Measurements from ENCODE around the gene ATP5ME. TPM values are rescaled to one million over a fixed set of nuclear protein-coding genes. Genes with fewer than 3 reads are reported as not detected.

ATP5ME gene
- total and polyA plus RNA-seq, 2 experiments from 2014 or later: 143 to 669 TPM

- no peaks in the 10 kb centered on the region for H3K9me2 ChIP-seq (replicated peaks; ENCODE audit: insufficient read depth)
- no peaks in the 10 kb centered on the region for H3K36me3 ChIP-seq (replicated peaks; ENCODE audit: insufficient read depth, low read depth)
- no peaks in the 10 kb centered on the region for H3K4me1 ChIP-seq (ENCODE audit: insufficient read depth)
- H3K27me3 ChIP-seq: no peaks in the 10 kb centered on the region
- no peak overlapping the region for H2AFZ ChIP-seq
- no peak overlapping the region for H3K4me2 ChIP-seq
- no peak for DNase-seq (ENCODE audit: low spot score)
- TF ChIP-seq EZH2 (IDR thresholded peaks at IDR 0.05; ENCODE audit: borderline replicate concordance) (no peak), CTCF (IDR thresholded peaks at IDR 0.05; ENCODE audit: poor library complexity) (no peak), EZH2phosphoT487 (IDR thresholded peaks at IDR 0.05; ENCODE audit: low read depth, severe bottlenecking, unreplicated experiment) (no peak)
- H3K9me3 ChIP-seq (ENCODE audit: low read depth): no peaks in the 10 kb centered on the region
- H3K4me3 ChIP-seq: no peak overlapping the region
- peaks cover 85% of the 10 kb centered on the region for H3K79me2 ChIP-seq
- peaks cover 76% of the 10 kb centered on the region for H4K20me1 ChIP-seq (ENCODE audit: insufficient read depth, poor library complexity, severe bottlenecking)
- WGBS (ENCODE audit: low lambda C conversion rate, missing lambda C conversion rate): 90% methylated on average over 34 of the region's 34 CpGs
- H3K27ac ChIP-seq: no peak overlapping the region
Measured at GRCh38 chr4:717601-718320, 43.7 kb upstream of the ATP5ME start.

- no peak for DNase-seq (ENCODE audit: low spot score)
- no peak overlapping the region for H3K4me2 ChIP-seq
- no peak overlapping the region for H3K27ac ChIP-seq
- peaks cover 80% of the 10 kb centered on the region for H4K20me1 ChIP-seq (ENCODE audit: insufficient read depth, poor library complexity, severe bottlenecking)
- H3K4me3 ChIP-seq: no peak overlapping the region
- H2AFZ ChIP-seq: no peak overlapping the region
- H3K27me3 ChIP-seq: no peaks in the 10 kb centered on the region
- H3K36me3 ChIP-seq (replicated peaks; ENCODE audit: insufficient read depth, low read depth): no peaks in the 10 kb centered on the region
- H3K4me1 ChIP-seq (ENCODE audit: insufficient read depth): no peaks in the 10 kb centered on the region
- TF ChIP-seq EZH2 (IDR thresholded peaks at IDR 0.05; ENCODE audit: borderline replicate concordance) (no peak), EZH2phosphoT487 (IDR thresholded peaks at IDR 0.05; ENCODE audit: low read depth, severe bottlenecking, unreplicated experiment) (no peak), CTCF (IDR thresholded peaks at IDR 0.05; ENCODE audit: poor library complexity) (no peak)
- H3K9me2 ChIP-seq (replicated peaks; ENCODE audit: insufficient read depth): no peaks in the 10 kb centered on the region
- WGBS (ENCODE audit: low lambda C conversion rate, missing lambda C conversion rate): 97% methylated on average over 18 of the region's 18 CpGs
- H3K9me3 ChIP-seq (ENCODE audit: low read depth): no peaks in the 10 kb centered on the region
- peaks cover 89% of the 10 kb centered on the region for H3K79me2 ChIP-seq
Measured at GRCh38 chr4:714087-714486, 40.0 kb upstream of the ATP5ME start.

- Histone ChIP-seq H4K20me1 (ENCODE audit: insufficient read depth, poor library complexity, severe bottlenecking) (peaks cover 80% of the 10 kb centered on the region), H3K36me3 (replicated peaks; ENCODE audit: insufficient read depth, low read depth) (no peaks in the 10 kb centered on the region), H3K27ac (no peak overlapping the region), H2AFZ (no peak overlapping the region), H3K27me3 (no peaks in the 10 kb centered on the region), H3K9me3 (ENCODE audit: low read depth) (no peaks in the 10 kb centered on the region), H3K79me2 (peaks cover 89% of the 10 kb centered on the region), H3K4me3 (no peak overlapping the region), H3K4me2 (no peak overlapping the region), H3K9me2 (replicated peaks; ENCODE audit: insufficient read depth) (no peaks in the 10 kb centered on the region), H3K4me1 (ENCODE audit: insufficient read depth) (peaks cover 10% of the 10 kb centered on the region)
- WGBS (ENCODE audit: low lambda C conversion rate, missing lambda C conversion rate): 96% methylated on average over 4 of the region's 9 CpGs
- TF ChIP-seq EZH2phosphoT487 (IDR thresholded peaks at IDR 0.05; ENCODE audit: low read depth, severe bottlenecking, unreplicated experiment): no peak
- DNase-seq (ENCODE audit: low spot score): no peak
Measured at GRCh38 chr4:712916-713632, 39.0 kb upstream of the ATP5ME start.

GRCh38 chr4:712093-712492 is 38.0 kb upstream of the ATP5ME start:
- H4K20me1 ChIP-seq (ENCODE audit: insufficient read depth, poor library complexity, severe bottlenecking): peaks cover 79% of the 10 kb centered on the region
- no peak overlapping the region for H3K4me3 ChIP-seq
- DNase-seq (ENCODE audit: low spot score): no peak
- no peaks in the 10 kb centered on the region for H3K9me3 ChIP-seq (ENCODE audit: low read depth)
- WGBS (ENCODE audit: low lambda C conversion rate, missing lambda C conversion rate): 86% methylated on average over 3 of the region's 3 CpGs
- H3K27ac ChIP-seq: no peak overlapping the region
- H3K36me3 ChIP-seq (replicated peaks; ENCODE audit: insufficient read depth, low read depth): no peaks in the 10 kb centered on the region
- no peak overlapping the region for H2AFZ ChIP-seq
- no peak overlapping the region for H3K4me2 ChIP-seq
- H3K79me2 ChIP-seq: peaks cover 89% of the 10 kb centered on the region
- H3K4me1 ChIP-seq (ENCODE audit: insufficient read depth): peaks cover 14% of the 10 kb centered on the region
- H3K27me3 ChIP-seq: no peaks in the 10 kb centered on the region
- TF ChIP-seq CTCF (IDR thresholded peaks at IDR 0.05; ENCODE audit: poor library complexity) (no peak), EZH2phosphoT487 (IDR thresholded peaks at IDR 0.05; ENCODE audit: low read depth, severe bottlenecking, unreplicated experiment) (no peak), EZH2 (IDR thresholded peaks at IDR 0.05; ENCODE audit: borderline replicate concordance) (no peak)
- no peaks in the 10 kb centered on the region for H3K9me2 ChIP-seq (replicated peaks; ENCODE audit: insufficient read depth)
